ENCODE data around the gene ZNF428. TPM values are rescaled to one million over a fixed set of nuclear protein-coding genes. Genes with fewer than 3 reads are reported as not detected.

ZNF428 gene, protein sequence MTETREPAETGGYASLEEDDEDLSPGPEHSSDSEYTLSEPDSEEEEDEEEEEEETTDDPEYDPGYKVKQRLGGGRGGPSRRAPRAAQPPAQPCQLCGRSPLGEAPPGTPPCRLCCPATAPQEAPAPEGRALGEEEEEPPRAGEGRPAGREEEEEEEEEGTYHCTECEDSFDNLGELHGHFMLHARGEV
- polyA plus RNA-seq (2012; ENCODE audit: insufficient read depth, insufficient read length, low read depth): 235 TPM

- DNase-seq: peak; percentile 93
- no peaks in the 10 kb centered on the region for H3K27me3 ChIP-seq
- no peaks in the 10 kb centered on the region for H3K4me1 ChIP-seq
- H3K36me3 ChIP-seq: no peaks in the 10 kb centered on the region
- peak within 1 kb of the TSS; percentile 83 for H3K4me3 ChIP-seq (ENCODE audit: low read depth, low read length)
- TF ChIP-seq CTCF (IDR thresholded peaks at IDR 0.05; ENCODE audit: low read depth, low read length): no peak
- H3K9me3 ChIP-seq: no peaks in the 10 kb centered on the region
Observed at GRCh38 chr19:43619262-43620060, at the start of gene ZNF428. ZNF428 (minus strand) TSS chr19:43619629; CDS start chr19:43614304, 5,325 bp downstream.

DNA sequence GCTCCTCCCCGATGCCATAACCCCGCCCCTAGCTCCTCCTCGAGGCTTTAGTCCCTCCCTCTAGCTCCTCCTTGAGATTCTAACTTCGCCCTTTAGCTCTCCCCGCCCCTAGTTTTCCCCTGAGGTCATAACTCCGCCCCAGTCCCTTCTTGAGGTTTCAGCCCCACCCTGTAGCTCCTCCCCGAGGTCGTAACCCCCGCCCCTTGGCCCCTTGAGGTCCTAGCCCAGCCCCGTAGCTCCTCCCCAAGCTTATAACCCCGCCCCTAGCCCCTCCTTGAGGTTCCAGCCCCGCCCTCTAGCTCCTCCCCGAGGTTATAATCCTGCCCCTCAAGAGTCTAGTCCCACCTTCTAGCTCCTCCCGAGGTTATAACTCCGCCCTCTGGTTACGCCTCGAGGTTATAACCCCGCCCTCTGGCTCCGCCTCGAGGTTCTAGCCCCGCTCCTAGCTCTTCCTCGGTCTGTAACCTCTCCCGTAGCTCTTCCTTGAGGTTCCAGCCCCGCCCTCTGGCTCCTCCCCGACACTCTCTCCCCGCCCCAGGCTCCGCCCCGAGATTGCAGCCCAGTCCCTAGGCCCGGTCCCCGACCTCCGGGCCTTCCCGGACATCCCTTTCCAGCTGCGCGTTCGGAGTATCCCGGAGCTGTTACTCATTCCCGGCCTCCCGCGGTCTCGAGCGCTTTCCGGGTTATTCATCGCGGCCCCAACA, 49.1 kb upstream of the ZNF428 start:
- no peak for TF ChIP-seq CTCF (IDR thresholded peaks at IDR 0.05; ENCODE audit: low read depth, low read length)
- H3K36me3 ChIP-seq: no peaks in the 10 kb centered on the region
- H3K27me3 ChIP-seq: peaks cover 18% of the 10 kb centered on the region

DNA sequence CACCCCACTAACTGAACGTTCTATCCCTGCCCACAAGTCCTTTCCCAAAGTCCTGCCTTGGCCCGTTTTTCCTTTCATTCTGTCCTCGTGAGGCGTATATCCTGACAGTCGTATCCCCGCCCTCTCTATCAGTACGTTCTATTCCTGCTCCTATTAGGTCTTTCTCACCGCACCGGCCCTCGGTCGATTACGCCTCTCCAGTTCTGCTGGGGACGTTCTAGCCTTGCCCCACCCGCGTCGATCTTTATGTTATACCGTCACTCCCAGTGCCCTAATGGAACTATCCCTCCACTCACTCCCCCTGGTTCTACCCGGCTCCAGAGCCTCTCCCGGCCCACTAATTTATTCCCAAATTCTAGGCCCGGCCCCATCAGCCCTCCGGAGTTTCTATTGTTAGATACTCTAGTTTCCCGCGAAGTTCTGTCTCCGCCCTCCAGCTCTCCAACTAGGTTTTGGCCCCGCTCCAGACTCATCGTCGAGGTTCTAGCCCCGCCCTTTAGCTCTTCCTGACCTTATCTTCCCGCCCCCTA, 48.5 kb upstream of the ZNF428 start:
- H3K9me3 ChIP-seq: no peaks in the 10 kb centered on the region
- DNase-seq: no peak
- peak overlapping the region; percentile 38 for H3K4me3 ChIP-seq (ENCODE audit: low read depth, low read length)
- no peaks in the 10 kb centered on the region for H3K36me3 ChIP-seq
- no peaks in the 10 kb centered on the region for H3K4me1 ChIP-seq
- peaks cover 18% of the 10 kb centered on the region for H3K27me3 ChIP-seq
- TF ChIP-seq CTCF (IDR thresholded peaks at IDR 0.05; ENCODE audit: low read depth, low read length): no peak

More for the DNA sequence above, 49.1 kb upstream of the ZNF428 start:
- Histone ChIP-seq H3K9me3 (no peaks in the 10 kb centered on the region), H3K4me3 (ENCODE audit: low read depth, low read length) (peak overlapping the region; percentile 43), H3K4me1 (no peaks in the 10 kb centered on the region)
- peak; percentile 98 for DNase-seq

DNA sequence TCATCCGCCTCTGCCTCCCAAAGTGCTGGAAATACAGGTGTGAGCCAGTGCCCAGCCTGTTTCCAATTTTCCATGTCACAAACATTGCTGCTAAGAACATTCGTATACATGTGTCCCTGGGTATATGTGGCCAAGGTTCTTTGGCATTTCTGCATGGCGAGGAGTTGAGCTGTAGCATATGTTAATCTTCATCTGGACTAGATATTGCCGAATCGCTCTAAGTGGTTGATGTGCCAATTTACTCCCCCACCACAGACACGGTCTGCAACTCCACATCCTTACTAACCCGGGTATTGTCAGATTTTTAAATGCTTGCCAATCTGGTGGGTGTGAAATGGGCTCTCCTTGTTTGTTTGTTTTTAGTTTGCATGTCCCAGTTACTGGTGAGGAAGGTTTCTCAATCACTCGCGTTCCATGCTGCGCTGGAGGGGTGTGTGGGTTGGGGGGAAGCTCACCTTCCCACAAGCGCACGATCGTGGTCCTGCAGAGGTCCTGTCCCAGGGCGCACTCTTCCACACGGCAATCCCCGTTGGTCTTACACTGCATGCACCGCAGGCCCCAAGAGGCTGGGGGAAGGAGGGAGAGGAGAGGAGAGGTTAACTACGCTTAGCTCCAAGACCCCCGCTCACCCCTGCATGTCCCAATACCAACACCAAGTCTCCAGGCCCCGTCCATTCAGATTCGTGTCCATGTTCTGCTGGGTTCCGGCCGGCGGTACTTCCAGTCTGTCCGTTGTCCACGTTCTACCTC, 47.9 kb upstream of the ZNF428 start:
- H3K36me3 ChIP-seq: no peaks in the 10 kb centered on the region
- no peak for DNase-seq
- no peaks in the 10 kb centered on the region for H3K4me1 ChIP-seq
- TF ChIP-seq CTCF (IDR thresholded peaks at IDR 0.05; ENCODE audit: low read depth, low read length): no peak
- no peak overlapping the region for H3K4me3 ChIP-seq (ENCODE audit: low read depth, low read length)
- no peaks in the 10 kb centered on the region for H3K9me3 ChIP-seq
- H3K27me3 ChIP-seq: peaks cover 18% of the 10 kb centered on the region

GRCh38 chr19:43664018-43664417, 44.6 kb upstream of the ZNF428 start:
- Histone ChIP-seq H3K4me1 (no peaks in the 10 kb centered on the region), H3K9me3 (no peaks in the 10 kb centered on the region), H3K4me3 (ENCODE audit: low read depth, low read length) (no peak overlapping the region), H3K36me3 (no peaks in the 10 kb centered on the region), H3K27me3 (peaks cover 2% of the 10 kb centered on the region)
- no peak for DNase-seq
- no peak for TF ChIP-seq CTCF (IDR thresholded peaks at IDR 0.05; ENCODE audit: low read depth, low read length)
